Stimulated activated naive CD8-positive, alpha-beta T cell treated with anti-CD3 and anti-CD28 coated beads, Interleukin-15, Interleukin-2, amounts not matched to agents 100 U/mL and 50 U/mL, for 24 hours (primary cell): ENCODE results near the gene CUEDC2.

ENCODE experiments used
- ATAC-seq: fragments of 150-1000 bp; cut with Tn5 transposase; one replicate; pipeline ENCODE4 v1.10.0; 2021
- DNase-seq: peaks from one replicate; pipeline ENCODE4 v3.0.0; 2021

The CUEDC2 gene

DNA sequence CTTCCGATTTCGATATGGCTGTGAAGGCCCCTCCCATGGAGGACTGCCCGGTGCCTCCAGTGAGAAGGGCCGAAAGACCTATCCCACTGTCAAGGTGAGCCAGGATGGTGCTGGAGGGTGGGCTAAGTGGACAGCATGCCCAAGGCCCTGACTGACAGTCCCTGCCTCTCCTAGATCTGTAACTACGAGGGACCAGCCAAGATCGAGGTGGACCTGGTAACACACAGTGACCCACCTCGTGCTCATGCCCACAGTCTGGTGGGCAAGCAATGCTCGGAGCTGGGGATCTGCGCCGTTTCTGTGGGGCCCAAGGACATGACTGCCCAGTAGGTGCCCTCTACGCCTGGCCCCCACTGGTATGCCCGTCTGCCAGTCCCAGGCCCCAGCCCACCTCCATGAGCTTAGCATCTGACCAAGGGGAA lies 35.6 kb downstream of the CUEDC2 start:
- no peak for DNase-seq
- no peak for ATAC-seq

DNA sequence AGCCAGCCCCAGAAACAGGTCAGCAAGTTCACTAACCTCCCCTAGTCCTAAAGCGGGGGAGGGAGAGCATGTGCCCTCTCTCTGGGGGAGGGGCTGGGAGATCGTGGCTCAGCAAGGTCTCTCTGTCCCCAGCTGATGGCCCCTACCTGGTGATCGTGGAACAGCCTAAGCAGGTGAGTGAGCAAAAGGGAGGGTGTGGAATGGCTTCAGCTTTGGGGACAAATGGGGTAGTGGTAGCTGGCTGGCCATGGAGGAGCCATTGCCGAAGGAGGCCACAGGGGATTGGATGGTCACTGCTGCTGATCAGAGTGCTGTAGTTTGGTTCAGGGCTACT lies 36.1 kb downstream of the CUEDC2 start:
- ATAC-seq (no peak), DNase-seq (peak; percentile 38)

DNA sequence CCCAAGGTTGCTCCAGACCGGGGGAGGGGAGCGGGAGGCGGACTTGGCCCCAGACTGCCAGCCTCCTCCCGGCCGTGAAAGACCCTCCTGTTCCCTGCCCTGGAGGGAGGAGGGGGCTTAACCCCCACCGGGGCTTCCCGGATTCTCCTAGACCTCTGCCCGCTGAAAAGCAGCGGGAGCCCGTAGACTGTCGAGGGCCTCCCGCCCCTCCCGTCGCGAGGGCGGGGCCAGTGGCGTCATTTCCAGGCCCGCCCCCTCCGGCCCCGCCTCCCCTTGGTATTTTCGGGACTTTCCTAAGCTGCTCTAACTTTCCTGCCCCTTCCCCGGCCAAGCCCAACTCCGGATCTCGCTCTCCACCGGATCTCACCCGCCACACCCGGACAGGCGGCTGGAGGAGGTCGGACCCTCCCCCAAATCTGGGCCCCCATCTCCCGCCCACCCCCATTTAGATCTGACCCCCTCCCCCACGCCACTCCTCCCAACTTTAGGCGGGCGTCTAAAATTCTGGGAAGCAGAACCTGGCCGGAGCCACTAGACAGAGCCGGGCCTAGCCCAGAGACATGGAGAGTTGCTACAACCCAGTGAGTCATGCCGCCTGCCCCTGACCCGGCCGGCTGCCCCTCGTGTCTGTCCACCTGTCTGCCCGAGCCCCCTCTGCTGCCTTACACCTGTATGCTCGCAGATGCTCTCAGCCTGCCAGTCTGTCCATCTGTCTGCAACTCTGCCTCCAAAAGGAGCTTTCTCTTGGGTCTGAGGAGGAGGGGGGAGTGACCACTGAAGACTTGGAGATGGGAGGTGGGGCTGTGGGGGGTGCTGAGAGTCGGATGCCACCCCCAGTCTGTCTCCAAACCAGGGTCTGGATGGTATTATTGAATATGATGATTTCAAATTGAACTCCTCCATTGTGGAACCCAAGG lies 36.7 kb downstream of the CUEDC2 start, which contains the start of gene NFKB2:
Gene NFKB2, plus strand, starts transcription at position 306 of the 917 bp plus-strand sequence. Its CDS starts 255 bp downstream, at position 561.
- peak; percentile 95 for DNase-seq
- ATAC-seq, result peak; percentile 33

DNA sequence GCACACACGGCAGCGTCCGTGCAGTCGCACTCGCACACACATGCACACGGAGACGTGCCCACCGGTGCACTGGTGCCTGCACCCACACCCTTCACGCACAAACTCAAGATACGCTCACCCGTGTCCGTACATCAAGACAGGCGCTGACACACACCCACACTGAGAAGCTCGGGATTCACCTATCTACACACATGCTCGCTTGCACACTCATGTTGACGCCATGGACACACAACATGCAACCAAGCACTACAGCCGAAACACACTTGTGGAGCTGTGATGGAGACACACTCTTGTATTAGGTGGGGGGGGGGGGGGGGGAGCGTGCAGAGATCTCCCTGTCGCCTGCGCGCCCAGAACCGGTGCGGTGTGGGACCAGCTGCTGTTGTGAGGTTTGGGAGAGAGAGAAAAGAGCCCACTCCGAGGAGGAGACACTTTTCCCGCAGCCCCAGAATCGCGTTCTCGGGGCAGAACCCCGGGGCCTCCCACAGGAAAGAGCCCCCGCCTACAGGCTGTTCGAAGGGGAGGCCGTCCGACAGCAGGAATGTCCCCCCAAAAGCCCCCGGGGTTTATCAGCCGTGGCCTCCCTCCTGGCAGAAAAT lies 37.5 kb downstream of the CUEDC2 start:
- DNase-seq, result peak; percentile 79

DNA sequence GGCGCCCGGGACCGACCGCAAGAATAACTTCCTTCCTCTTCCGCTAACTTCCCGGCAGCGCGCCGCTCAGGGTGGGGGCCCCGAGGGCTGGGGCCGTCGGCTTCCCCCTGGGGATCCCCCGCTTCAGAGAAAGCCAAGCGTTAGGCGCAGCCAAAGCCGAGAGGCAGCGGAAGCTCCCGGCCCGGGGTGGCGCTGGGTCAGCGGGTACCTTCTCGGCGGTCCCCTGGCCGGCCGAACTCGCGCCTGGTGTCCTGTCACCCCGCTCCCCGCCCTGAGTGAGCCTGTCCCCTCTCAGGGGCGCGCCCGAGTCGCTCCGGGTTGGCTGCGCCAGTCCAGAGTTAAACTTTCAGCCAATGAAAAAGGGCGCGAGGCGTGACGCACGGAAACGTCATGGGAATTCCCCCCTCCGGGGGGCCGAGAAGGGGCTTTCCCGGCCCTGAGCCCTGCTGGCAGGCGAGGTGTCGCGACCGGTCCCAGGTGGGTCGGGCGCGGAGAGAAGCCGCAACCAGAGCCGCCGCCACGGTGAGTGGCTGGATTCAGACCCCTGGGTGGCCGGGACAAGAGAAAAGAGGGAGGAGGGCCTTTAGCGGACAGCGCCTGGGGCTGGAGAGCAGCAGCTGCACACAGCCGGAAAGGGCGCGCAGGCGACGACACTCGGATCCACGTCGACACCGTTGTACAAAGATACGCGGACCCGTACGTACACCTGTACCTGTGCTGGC lies 38.1 kb downstream of the CUEDC2 start:
- ATAC-seq (peak; percentile 89), DNase-seq (peak; percentile 99)

More for the DNA sequence above, 37.5 kb downstream of the CUEDC2 start:
- ATAC-seq, result peak; percentile 4

DNA sequence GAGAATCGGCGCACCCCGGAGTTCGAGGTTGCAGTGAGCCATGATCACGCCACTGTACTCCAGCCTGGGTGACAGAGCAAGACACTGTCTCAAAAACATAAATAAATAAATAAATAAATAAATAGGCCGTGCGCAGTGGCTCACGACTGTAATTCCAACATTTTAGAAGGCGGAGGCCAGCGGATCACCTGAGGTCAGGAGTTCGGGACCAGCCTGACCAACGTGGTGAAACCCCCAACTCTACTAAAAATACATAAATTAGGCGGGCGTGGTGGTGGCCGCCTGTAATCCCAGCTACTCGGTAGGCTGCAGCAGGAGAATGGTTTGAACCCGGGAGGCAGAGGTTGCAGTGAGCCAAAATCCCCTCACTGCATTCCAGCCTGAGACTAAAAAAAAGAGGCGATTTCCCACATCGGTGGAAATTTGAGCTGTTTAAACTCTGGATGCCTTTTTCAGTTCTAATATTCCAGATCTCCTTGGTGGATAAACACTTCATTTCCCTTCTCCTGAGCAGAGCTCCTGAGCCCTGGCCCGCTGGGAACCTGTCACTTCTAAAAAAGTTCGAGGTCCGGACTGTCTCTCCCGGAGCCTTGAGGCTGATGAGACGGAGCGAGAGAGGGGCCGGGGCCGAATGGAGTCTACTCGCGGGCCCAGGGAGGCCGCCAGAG lies 38.8 kb downstream of the CUEDC2 start:
- no peak for DNase-seq
- ATAC-seq, result no peak

DNA sequence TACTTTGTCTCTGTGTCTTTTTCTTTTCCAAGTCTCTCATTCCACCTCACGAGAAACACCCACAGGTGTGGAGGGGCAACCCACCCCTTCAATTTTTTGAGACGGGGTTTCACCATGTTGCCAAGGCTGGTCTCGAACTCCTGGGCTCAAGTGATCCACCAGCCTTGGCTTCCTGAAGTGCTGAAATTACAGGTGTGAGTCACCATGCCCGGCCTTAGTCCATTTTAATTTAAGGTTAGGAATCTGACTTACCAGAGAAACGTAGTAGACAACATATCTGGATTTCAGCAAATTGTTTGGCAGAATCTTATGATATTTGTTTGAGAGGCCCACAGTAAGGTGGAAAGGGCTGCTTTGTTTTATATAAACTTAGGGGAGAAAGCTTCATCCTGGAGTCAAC lies 40.1 kb downstream of the CUEDC2 start:
- no peak for ATAC-seq

DNA sequence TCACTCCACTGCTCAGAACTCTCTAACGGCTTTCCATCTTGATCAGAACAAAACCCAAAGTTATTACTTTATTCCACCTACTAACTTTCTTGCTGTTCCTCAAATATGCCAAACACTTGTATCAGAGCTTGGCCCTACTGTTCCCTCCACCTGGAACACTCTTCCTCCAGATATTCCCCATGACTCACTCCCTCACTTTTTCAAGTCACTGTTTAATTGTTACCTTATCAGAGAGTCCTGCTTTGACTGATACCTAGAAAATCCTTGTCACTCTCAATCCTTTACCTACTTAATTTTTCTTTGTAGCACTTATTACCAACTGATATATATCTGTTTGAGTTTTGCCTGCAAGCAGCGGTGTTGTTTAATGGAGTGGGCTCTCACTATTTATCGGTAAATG lies 42.5 kb downstream of the CUEDC2 start:
- DNase-seq (no peak), ATAC-seq (no peak)

More for the DNA sequence above, 40.1 kb downstream of the CUEDC2 start:
- DNase-seq, result no peak

DNA sequence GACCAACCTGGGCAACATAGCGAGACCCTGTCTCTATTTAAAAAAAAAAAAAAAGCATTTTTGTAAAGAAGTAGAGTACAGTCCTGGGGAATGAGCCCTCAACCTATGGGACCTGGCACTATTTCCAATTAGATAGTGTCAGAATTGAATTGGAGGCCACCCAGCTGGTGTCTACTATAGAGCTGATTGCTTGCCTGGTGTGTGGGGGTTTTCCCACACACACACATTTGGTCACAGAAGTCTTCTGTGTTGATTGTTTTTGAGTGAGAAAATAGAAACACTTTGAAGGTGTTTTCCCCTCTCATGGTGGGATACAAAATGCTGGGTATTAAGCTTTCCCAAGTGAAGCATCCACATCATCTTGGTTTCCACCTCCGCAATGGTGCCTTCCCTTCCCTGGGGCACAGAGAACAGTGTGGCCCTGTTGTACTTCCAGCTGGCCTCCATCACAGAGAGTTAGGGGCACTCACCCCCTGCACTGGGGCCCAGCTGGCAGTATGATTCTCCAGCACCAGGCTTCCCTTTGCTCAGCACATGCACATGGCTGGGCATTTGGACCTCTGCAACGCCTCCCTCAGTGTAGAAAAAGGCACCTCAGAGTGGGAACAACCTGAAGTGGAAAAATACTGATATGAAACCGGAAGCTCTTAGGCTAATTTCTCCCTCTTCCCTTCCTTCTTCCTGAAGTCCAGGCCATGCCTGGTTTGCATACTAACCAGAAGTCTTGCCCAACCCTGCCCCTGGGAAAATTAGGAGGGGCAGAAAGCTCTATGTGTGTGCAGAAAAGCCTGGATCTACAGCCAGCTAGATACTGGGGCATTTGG lies 47.6 kb downstream of the CUEDC2 start:
- DNase-seq (no peak), ATAC-seq (no peak)

DNA sequence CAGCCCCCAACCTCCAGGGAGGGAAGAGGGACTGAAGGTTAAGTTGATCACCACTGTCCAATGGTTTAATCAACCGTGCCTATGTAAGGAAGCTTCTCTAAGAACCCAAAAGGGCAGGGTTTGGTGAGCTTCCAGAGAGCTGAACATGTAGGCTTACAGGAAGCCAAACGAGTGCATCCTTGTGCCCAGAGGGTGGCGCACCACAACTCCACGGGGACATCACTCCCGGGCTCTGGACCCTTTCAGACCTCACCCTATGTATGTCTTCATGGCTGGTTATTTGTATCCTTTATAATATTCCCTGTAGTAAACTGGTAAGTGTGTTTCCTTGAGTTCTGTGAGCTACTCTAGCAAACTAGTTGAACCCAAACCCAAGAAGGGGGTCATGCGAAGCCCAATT lies 48.3 kb downstream of the CUEDC2 start:
- peak; percentile 34 for ATAC-seq
- DNase-seq, result peak; percentile 23

DNA sequence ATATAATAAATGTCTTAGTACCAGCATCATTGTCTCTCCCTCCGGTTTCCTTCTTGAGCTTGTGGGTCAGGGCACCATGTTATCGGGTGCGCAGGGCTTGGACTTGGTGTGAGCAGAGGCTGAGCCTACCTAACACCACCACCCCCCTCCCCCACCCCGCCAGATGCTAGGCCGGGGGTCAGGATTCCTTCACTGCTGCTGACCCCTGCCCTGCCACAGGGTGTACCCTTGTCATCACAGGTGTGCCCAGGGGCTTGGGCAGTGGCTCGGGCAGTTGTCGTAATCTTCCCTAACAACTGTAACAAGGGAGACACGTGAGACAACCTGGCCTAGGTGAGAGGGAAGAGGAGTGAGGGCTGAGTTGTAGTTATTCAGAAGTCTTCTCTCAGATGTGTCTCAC lies 49.5 kb downstream of the CUEDC2 start:
- DNase-seq (no peak), ATAC-seq (no peak)

DNA sequence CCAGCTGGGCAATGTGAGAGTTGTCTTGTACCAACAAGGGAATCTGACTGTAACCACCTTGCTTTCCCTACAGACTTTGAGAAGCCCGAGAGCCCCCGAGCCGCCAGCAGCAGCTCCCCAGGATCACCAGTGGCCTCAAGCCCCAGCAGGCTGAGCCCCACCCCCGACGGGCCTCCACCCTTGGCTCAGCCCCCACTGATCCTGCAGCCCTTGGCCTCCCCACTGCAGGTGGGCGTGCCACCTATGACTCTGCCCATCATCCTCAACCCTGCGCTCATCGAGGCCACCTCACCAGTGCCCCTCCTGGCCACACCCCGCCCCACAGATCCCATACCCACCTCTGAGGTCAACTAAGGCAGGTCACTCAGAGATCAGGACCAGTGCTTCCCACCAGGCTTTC lies 50.4 kb downstream of the CUEDC2 start:
- no peak for ATAC-seq

DNA sequence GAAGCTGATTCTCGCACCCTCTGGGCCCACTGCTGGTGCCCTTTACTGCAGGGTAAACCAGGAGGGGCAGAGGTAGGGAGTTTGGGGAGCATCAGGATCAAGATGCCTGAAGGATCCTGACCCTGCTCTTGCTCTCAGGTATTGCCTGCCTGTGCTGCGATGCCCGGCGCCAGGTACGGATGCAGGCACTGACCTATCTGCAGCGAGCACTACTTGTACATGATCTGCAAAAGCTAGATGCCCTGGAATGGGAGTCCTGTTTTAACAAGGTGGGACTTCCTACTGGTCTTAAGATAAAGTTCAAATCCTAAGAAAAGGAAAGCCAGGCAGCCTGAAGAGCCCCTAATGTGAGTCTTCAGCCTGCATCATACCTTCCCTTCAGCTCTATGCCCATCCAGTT lies 53.0 kb downstream of the CUEDC2 start:
- DNase-seq (no peak), ATAC-seq (no peak)

More for the DNA sequence above, 50.4 kb downstream of the CUEDC2 start:
- DNase-seq, result no peak

DNA sequence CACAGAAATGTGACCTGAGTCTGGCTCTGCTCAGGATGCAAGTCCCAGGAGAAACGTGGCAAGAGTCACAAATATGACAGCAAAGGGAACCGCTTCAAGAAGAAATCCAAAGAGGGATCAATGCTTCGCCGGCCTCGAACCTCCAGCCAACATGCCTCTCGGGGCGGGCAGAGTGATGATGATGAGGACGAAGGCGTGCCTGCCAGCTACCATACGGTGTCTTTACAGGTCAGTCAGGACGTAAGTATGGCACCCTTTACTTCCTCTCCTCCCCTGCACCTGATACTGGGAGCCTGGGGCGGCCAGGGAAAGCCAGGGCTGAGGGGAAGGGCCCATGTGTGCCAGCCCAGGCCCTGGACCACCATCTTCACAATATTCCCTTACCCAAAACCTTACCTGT lies 55.5 kb downstream of the CUEDC2 start:
- no peak for ATAC-seq
- DNase-seq, result no peak

DNA sequence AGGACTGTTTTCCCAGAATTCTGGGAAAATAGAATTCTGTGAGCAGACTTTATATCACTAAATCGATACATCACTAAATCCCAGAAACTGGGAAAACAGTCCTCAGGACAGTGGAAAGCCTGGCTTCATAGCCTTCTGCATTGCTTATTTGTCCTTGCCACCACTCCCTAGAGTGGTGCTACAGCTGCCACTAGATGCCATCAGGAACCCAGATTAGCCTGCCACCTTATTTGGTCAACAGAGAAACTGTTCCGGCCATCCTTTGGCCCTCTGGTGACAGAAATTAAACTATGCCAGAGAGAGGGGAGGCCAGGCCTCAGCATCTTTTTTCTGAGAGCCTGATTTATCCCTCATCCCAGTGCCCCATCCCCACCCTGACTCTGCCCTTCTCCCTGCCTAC lies 56.5 kb downstream of the CUEDC2 start:
- no peak for DNase-seq
- ATAC-seq, result no peak

DNA sequence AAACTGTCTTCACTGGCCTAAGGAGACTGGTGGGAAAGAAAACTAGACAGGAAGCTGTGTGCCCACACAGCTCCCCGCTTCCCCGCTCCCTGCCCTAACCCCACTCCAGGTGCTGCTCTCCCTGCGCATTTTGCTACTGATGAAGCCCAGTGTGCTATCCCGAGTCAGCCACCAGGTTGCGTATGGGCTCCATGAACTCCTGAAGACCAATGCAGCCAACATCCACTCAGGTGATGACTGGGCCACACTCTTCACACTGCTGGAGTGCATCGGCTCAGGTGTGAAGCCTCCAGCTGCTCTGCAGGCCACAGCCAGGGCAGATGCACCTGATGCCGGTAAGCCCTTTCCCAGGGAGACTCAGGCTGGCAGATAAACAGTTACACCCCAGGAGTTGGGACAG lies 57.1 kb downstream of the CUEDC2 start:
- ATAC-seq, result no peak
- no peak for DNase-seq
